HEK293 (cell line): ENCODE measurements around the gene MTERF1.

Source experiments
- CTCF ChIA-PET: fragments of 350-600 bp; formaldehyde crosslinking; extraction: SDS; loops from one replicate; lab custom pipeline; 2021; ENCODE audit warnings: antibody characterized with exemption; lab: Yijun Ruan, JAX
- POLR2A ChIA-PET: fragments of 300-600 bp; formaldehyde crosslinking; extraction: SDS; loops from one replicate; lab custom pipeline; 2020; ENCODE audit warnings: antibody characterized with exemption, inconsistent platforms; lab: Yijun Ruan, JAX
- H3K27ac ChIP-seq: fragments of 200-500 bp; sonication (Bioruptor generic); 2 replicates; pipeline ENCODE4 v1.5.1; 2014; ENCODE audit warnings: low read depth, low read length, control low read depth, inconsistent platforms; ENCODE audit errors: extremely low read depth
- H3K36me3 ChIP-seq, 2 experiments: fragments of 200-500 bp in 1 of 2; sonication (Bioruptor generic) in 1 of 2; 1 replicate in 1 of 2; 2 replicates in 1 of 2; pipeline ENCODE4 v1.5.1; 2014 to 2017; ENCODE audit warnings: inconsistent platforms in 2 of 2, low read length in 2 of 2; ENCODE audit not compliant: control insufficient read depth in 2 of 2, insufficient read depth in 1 of 2
- H3K4me1 ChIP-seq: fragments of 200-500 bp; sonication (Bioruptor generic); 2 replicates; pipeline ENCODE4 v1.5.1; 2014; ENCODE audit warnings: mild to moderate bottlenecking, low read length, inconsistent platforms; ENCODE audit not compliant: control insufficient read depth, insufficient read depth
- H3K4me3 ChIP-seq: 2 replicates; pipeline ENCODE4 v1.5.1; 2011; ENCODE audit warnings: low read depth, mild to moderate bottlenecking, control low read depth, low read length, moderate library complexity
- H3K9me3 ChIP-seq: fragments of 200-500 bp; sonication (Bioruptor generic); 2 replicates; pipeline ENCODE4 v1.5.1; 2014; ENCODE audit warnings: low read depth, low read length, inconsistent platforms; ENCODE audit not compliant: control insufficient read depth, insufficient read depth
- GLIS2 ChIP-seq: fragments of 450-650 bp; formaldehyde crosslinking; IDR thresholded peaks from 2 replicates; pipeline ENCODE4 v1.5.1; 2016; ENCODE audit warnings: missing biosample characterization, missing genetic modification characterization
- HOXD13 ChIP-seq: sonication (generic); formaldehyde crosslinking; IDR thresholded peaks from 2 replicates; pipeline ENCODE4 v1.8.0; 2022; ENCODE audit warnings: missing genetic modification reagents, borderline replicate concordance
- KLF16 ChIP-seq: fragments of 450-650 bp; formaldehyde crosslinking; IDR thresholded peaks from 2 replicates; pipeline ENCODE4 v1.5.1; 2017; ENCODE audit warnings: missing biosample characterization, missing genetic modification characterization
- REPIN1 ChIP-seq: fragments of 450-650 bp; formaldehyde crosslinking; IDR thresholded peaks from 2 replicates; pipeline ENCODE4 v1.5.1; 2017; ENCODE audit warnings: missing biosample characterization, missing genetic modification characterization, low read depth
- SCRT1 ChIP-seq: fragments of 450-650 bp; formaldehyde crosslinking; IDR thresholded peaks from 2 replicates; pipeline ENCODE4 v1.5.1; 2016; ENCODE audit warnings: missing biosample characterization, missing genetic modification characterization, borderline replicate concordance
- ZBTB1 ChIP-seq: fragments of 450-650 bp; formaldehyde crosslinking; IDR thresholded peaks from 2 replicates; pipeline ENCODE4 v1.5.1; 2016; ENCODE audit warnings: missing biosample characterization, missing genetic modification characterization
- ZNF132 ChIP-seq: fragments of 450-650 bp; formaldehyde crosslinking; IDR thresholded peaks from 2 replicates; pipeline ENCODE4 v1.5.1; 2017; ENCODE audit warnings: missing biosample characterization, missing genetic modification characterization, borderline replicate concordance
- ZNF133 ChIP-seq: fragments of 450-650 bp; formaldehyde crosslinking; IDR thresholded peaks from 2 replicates; pipeline ENCODE4 v1.5.1; 2016; ENCODE audit warnings: missing biosample characterization, missing genetic modification characterization
- ZNF146 ChIP-seq: fragments of 450-650 bp; formaldehyde crosslinking; IDR thresholded peaks from 2 replicates; pipeline ENCODE4 v1.5.1; 2016; ENCODE audit warnings: missing biosample characterization, missing genetic modification characterization
- ZNF335 ChIP-seq: fragments of 450-650 bp; formaldehyde crosslinking; conservative IDR thresholded peaks from 2 replicates; pipeline ENCODE4 v1.5.1; 2016; ENCODE audit warnings: missing biosample characterization, missing genetic modification characterization
- ZNF596 ChIP-seq: fragments of 450-650 bp; IDR thresholded peaks from 2 replicates; pipeline ENCODE4 v1.5.0; 2018; ENCODE audit warnings: missing biosample characterization, mild to moderate bottlenecking, missing genetic modification characterization, moderate library complexity
- ZNF629 ChIP-seq: fragments of 450-650 bp; formaldehyde crosslinking; IDR thresholded peaks from 2 replicates; pipeline ENCODE4 v1.5.1; 2017; ENCODE audit warnings: missing biosample characterization, missing genetic modification characterization
- ZNF658 ChIP-seq: fragments of 450-650 bp; formaldehyde crosslinking; IDR thresholded peaks from 2 replicates; pipeline ENCODE4; 2016; ENCODE audit warnings: missing biosample characterization, missing genetic modification characterization
- ZSCAN16 ChIP-seq: fragments of 450-650 bp; formaldehyde crosslinking; IDR thresholded peaks from 2 replicates; pipeline ENCODE4 v1.5.1; 2016; ENCODE audit warnings: missing biosample characterization, missing genetic modification characterization
- TF ChIP-seq, protein P1 (sequence below): fragments of 450-650 bp; formaldehyde crosslinking; IDR thresholded peaks from 2 replicates; pipeline ENCODE4 v1.5.1; 2017; ENCODE audit warnings: missing biosample characterization, missing genetic modification characterization
- TF ChIP-seq, protein P2 (sequence below): fragments of 450-650 bp; formaldehyde crosslinking; IDR thresholded peaks from 2 replicates; pipeline ENCODE4 v1.5.1; 2016; ENCODE audit warnings: missing biosample characterization, missing genetic modification characterization
- TF ChIP-seq, protein P3 (sequence below): fragments of 450-650 bp; formaldehyde crosslinking; IDR thresholded peaks from 2 replicates; pipeline ENCODE4 v1.5.1; 2016; ENCODE audit warnings: missing biosample characterization, missing genetic modification characterization
- TF ChIP-seq, protein P4 (sequence below): fragments of 450-650 bp; formaldehyde crosslinking; IDR thresholded peaks from 2 replicates; pipeline ENCODE4 v1.5.1; 2016; ENCODE audit warnings: missing biosample characterization, missing genetic modification characterization

MTERF1 gene

DNA sequence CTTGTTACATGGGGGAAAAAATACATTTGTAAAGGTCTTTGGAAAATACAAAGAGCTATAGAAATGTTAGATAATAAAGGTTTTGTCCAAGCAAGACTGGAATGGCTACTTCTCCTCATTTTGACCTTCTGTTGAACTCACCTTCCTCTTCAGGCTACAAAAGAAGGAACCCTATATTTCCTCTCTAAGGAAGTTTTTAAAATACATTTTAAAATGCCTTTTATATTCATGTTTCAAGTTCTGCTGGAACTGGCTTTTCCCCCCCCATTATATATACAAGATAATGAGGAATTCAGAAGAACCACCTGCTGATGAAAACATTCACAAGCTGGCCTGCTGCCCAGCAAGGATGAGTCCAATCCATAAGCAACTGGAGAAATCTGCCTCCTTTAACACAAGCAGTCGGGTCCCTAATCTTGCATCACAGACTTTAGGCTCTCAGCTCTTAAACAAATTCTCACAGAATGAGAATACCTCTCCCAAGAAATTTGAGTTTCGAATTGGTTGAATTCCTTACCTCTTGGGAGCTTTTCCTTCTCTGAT, 44.6 kb downstream of the MTERF1 start (continued):
- no peak for TF ChIP-seq SCRT1
- no peak for TF ChIP-seq ZNF133 (tag by site-specific recombination)
- TF ChIP-seq, all 188 proteins: peak for 0

DNA sequence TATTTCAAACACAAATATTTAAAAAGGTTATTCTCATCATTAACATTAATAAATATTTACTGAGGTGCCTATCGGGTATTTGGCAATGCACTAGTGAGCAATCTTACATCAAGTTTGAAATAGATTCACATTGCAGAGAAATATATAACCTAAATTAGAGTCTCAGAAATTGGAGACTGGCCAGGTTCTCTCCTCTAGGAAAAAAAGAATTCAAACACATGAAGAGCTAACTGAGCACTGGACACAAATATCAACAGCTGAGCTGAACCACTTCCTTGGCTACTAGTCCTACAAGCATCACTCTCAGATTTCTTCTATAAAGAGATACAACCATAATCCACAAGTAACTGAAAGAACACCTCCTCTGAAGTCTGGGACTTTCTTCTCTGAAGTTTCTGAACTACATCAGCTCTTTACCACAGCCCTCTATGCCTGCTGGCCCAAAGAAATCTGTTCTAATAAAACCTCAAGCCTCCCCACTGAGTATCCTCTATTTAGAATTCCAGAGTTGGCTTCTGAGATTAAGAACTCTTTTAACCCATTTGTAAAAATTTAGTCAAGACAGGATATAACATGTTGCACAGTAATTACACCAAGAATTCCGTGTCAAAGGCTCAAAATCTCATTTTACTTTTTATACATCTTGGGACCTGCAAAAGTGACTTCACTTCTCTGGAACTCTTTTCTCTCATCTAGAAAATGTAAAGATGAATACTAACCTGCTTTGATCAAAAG, 45.2 kb downstream of the MTERF1 start:
- Histone ChIP-seq H3K4me1 (peaks cover 6% of the 10 kb centered on the region; the same call in 1 of the 2 replicates), H3K9me3 (no peaks in the 10 kb centered on the region), H3K36me3 (no peaks in the 10 kb centered on the region), H3K4me3 (no peak overlapping the region), H3K27ac (no peak overlapping the region)
- ChIA-PET CTCF (interaction anchor here (0.6 to 1.2 kb wide), 2 partner anchors 45 to 611 kb away, joined by 3 to 4 read pairs; partner anchors contain the start of gene MTERF1), POLR2A (no interaction called here)
- TF ChIP-seq ZBTB1 (tag by site-specific recombination) = no peak
- no peak for TF ChIP-seq ZNF146 (tag by site-specific recombination)
- TF ChIP-seq, protein P1, sequence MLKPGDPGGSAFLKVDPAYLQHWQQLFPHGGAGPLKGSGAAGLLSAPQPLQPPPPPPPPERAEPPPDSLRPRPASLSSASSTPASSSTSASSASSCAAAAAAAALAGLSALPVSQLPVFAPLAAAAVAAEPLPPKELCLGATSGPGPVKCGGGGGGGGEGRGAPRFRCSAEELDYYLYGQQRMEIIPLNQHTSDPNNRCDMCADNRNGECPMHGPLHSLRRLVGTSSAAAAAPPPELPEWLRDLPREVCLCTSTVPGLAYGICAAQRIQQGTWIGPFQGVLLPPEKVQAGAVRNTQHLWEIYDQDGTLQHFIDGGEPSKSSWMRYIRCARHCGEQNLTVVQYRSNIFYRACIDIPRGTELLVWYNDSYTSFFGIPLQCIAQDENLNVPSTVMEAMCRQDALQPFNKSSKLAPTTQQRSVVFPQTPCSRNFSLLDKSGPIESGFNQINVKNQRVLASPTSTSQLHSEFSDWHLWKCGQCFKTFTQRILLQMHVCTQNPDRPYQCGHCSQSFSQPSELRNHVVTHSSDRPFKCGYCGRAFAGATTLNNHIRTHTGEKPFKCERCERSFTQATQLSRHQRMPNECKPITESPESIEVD (tag by site-specific recombination) = 0 out of 2 replicates have a peak, but pooled peaks have one; percentile 18
- TF ChIP-seq ZNF658 (tag by site-specific recombination) = no peak
- no peak for TF ChIP-seq GLIS2 (tag by site-specific recombination)
- TF ChIP-seq ZNF335 (tag by site-specific recombination) = 0 out of 2 replicates have a peak, but pooled peaks have one; percentile 21
- TF ChIP-seq, protein P2, sequence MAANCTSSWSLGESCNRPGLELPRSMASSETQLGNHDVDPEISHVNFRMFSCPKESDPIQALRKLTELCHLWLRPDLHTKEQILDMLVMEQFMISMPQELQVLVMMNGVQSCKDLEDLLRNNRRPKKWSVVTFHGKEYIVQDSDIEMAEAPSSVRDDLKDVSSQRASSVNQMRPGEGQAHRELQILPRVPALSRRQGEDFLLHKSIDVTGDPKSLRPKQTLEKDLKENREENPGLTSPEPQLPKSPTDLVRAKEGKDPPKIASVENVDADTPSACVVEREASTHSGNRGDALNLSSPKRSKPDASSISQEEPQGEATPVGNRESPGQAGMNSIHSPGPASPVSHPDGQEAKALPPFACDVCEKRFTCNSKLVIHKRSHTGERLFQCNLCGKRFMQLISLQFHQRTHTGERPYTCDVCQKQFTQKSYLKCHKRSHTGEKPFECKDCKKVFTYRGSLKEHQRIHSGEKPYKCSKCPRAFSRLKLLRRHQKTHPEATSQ (tag by site-specific recombination) = no peak
- TF ChIP-seq KLF16 (tag by site-specific recombination) = no peak

DNA sequence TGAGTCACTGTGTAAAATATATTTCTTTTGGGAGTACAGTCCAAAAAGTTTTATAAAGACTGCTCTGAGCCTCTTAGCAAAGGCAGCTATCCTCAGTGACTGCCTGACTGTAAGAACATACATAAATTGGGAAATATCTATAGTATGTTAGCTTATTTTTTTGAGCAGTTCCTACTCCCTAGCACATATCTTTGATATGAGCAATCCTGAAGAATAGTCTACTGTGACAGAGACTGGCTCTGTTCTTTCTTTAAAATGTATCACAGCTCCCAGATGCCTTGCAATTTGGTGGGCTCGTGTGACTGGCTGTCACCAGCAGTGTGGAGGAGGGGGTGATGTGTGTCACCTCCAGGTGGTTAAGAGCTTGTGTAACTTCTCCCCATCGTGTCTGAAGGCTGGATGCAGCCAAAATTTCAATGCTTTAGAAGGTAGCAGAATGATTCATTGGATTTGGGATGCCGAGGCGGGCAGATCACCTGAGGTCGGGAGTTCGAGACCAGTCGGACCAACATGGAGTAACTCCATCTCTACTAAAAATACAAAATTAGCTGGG, 47.9 kb downstream of the MTERF1 start:
- POLR2A ChIA-PET = no interaction called here
- Histone ChIP-seq H3K36me3 (no peaks in the 10 kb centered on the region), H3K4me1 (peaks cover 6% of the 10 kb centered on the region; the same call in 1 of the 2 replicates), H3K4me3 (no peak overlapping the region), H3K27ac (no peak overlapping the region)
- CTCF ChIA-PET = interaction anchor here (0.6 to 1.8 kb wide), 5 partner anchors 11 to 61 kb away, joined by 3 to 4 read pairs (median 4); partner anchors contain the start of gene MTERF1
- TF ChIP-seq, protein P3, sequence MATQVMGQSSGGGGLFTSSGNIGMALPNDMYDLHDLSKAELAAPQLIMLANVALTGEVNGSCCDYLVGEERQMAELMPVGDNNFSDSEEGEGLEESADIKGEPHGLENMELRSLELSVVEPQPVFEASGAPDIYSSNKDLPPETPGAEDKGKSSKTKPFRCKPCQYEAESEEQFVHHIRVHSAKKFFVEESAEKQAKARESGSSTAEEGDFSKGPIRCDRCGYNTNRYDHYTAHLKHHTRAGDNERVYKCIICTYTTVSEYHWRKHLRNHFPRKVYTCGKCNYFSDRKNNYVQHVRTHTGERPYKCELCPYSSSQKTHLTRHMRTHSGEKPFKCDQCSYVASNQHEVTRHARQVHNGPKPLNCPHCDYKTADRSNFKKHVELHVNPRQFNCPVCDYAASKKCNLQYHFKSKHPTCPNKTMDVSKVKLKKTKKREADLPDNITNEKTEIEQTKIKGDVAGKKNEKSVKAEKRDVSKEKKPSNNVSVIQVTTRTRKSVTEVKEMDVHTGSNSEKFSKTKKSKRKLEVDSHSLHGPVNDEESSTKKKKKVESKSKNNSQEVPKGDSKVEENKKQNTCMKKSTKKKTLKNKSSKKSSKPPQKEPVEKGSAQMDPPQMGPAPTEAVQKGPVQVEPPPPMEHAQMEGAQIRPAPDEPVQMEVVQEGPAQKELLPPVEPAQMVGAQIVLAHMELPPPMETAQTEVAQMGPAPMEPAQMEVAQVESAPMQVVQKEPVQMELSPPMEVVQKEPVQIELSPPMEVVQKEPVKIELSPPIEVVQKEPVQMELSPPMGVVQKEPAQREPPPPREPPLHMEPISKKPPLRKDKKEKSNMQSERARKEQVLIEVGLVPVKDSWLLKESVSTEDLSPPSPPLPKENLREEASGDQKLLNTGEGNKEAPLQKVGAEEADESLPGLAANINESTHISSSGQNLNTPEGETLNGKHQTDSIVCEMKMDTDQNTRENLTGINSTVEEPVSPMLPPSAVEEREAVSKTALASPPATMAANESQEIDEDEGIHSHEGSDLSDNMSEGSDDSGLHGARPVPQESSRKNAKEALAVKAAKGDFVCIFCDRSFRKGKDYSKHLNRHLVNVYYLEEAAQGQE (tag by site-specific recombination) = no peak
- TF ChIP-seq REPIN1 (tag by site-specific recombination) (no peak), ZNF596 (tag by site-specific recombination) (no peak), ZNF629 (tag by site-specific recombination) (no peak), HOXD13 (CRISPR knock-in tag) (no peak), ZNF132 (no peak), ZSCAN16 (no peak)
- TF ChIP-seq, protein P4, sequence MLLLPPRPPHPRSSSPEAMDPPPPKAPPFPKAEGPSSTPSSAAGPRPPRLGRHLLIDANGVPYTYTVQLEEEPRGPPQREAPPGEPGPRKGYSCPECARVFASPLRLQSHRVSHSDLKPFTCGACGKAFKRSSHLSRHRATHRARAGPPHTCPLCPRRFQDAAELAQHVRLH (tag by site-specific recombination) = no peak
- TF ChIP-seq, all 188 proteins: peak for 0
- H3K9me3 ChIP-seq = no peaks in the 10 kb centered on the region
